IPS-NIHi7 (cell line): ENCODE measurements around the gene KRTAP4-4.

Experiments
- DNase-seq: peaks from one replicate; pipeline ENCODE4 v3.0.0; 2012; ENCODE audit warnings: mixed read lengths; ENCODE audit errors: extremely low spot score

KRTAP4-4 gene

DNA sequence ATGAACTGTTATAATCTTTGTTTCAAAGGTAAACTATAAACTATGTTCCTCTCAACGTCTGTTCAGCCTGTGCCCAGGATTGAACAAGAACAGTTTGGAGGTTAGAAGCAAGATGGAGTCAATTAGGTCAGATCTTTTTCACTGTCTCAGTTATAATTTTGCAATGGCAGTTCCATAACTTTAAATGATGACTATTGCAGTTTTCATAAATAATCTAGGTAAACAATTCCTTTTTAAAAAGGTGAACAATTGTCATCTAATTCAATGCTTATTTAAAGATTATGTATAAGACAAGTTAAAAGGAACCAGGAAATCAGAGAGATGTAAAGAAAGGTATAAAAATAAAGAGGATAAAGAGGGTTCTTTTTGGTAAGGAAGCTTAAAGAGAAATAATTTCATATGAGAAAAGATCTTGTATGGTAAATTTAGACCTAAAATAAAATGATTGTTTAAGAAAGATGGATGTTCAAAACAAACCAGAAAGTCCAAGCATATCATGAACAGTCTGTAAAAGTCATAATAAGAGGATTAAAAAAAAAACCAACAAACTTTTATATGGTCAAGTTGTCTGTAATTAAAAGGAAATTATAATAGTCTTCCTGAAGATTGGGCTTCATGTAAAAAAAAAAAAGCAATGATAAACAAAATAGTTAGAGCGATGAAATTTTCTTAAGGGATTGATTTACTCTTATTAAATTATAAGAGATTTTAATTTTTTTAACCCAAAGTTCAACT is 49.2 kb downstream of the KRTAP4-4 start:
- no peak for DNase-seq
